Fibroblast of peridontal ligament (primary cell): ENCODE measurements around the gene CYCS.
A peak's percentile ranks its signal among the peaks of the same experiment; 100 is the strongest.

Experiments
- DNase-seq: peaks from one replicate; pipeline ENCODE4 v3.0.0-alpha.2; 2010; ENCODE audit errors: extremely low read depth

Gene CYCS

GRCh38 chr7:25125137-25125946, at the start of gene CYCS:
Gene CYCS, minus strand, starts transcription at chr7:25125260. Its CDS starts 1,141 bp downstream, at chr7:25124119.
- DNase-seq: peak; percentile 100

GRCh38 chr7:25173184-25173583, 48.1 kb upstream of the CYCS start:
- no peak for DNase-seq

GRCh38 chr7:25171516-25171915, 46.5 kb upstream of the CYCS start:
- DNase-seq: no peak

- DNase-seq: no peak
Observed at GRCh38 chr7:25171071-25171470, 46.0 kb upstream of the CYCS start.

- no peak for DNase-seq
Observed at GRCh38 chr7:25169683-25170082, 44.6 kb upstream of the CYCS start.

- DNase-seq: no peak
Observed at GRCh38 chr7:25168145-25168544, 43.1 kb upstream of the CYCS start.

GRCh38 chr7:25167262-25167843, 42.3 kb upstream of the CYCS start:
- DNase-seq: no peak

GRCh38 chr7:25159983-25160596, 35.0 kb upstream of the CYCS start:
- peak; percentile 74 for DNase-seq

- DNase-seq: no peak
Observed at GRCh38 chr7:25158966-25159365, 33.9 kb upstream of the CYCS start.

- DNase-seq: no peak
Observed at GRCh38 chr7:25151773-25152172, 26.7 kb upstream of the CYCS start.

- no peak for DNase-seq
Observed at GRCh38 chr7:25149836-25150235, 24.8 kb upstream of the CYCS start.

GRCh38 chr7:25148772-25149575, 23.9 kb upstream of the CYCS start:
- DNase-seq: no peak

GRCh38 chr7:25143763-25144162, 18.7 kb upstream of the CYCS start:
- no peak for DNase-seq

- DNase-seq: no peak
Observed at GRCh38 chr7:25139536-25139935, 14.5 kb upstream of the CYCS start.

GRCh38 chr7:25134358-25135010, 9.4 kb upstream of the CYCS start:
- no peak for DNase-seq

GRCh38 chr7:25132430-25132829, 7.4 kb upstream of the CYCS start:
- no peak for DNase-seq

- no peak for DNase-seq
Observed at GRCh38 chr7:25126751-25127150, 1.7 kb upstream of the CYCS start.

- peak; percentile 41 for DNase-seq
Observed at GRCh38 chr7:25124465-25125136, 459 bp downstream of the CYCS start.

- DNase-seq: peak; percentile 69
Observed at GRCh38 chr7:25122373-25122772, 2.7 kb downstream of the CYCS start.

GRCh38 chr7:25121599-25121998, 3.5 kb downstream of the CYCS start:
- DNase-seq: no peak

GRCh38 chr7:25119102-25119501, 6.0 kb downstream of the CYCS start:
- DNase-seq: no peak
